ENCODE data around the gene PERP. TPM values are rescaled to one million over a fixed set of nuclear protein-coding genes. Genes with fewer than 3 reads are reported as not detected.

PERP gene
- polyA plus RNA-seq, 1 donor from 2014 or later: 0.79 TPM

Other genes with a start within 250 kb of the PERP start
- 0.20 and 0.70 TPM in 2 replicates for gene TNFAIP3, start 240.2 kb downstream of the PERP start, polyA plus RNA-seq
- gene ARFGEF3, start 54.5 kb upstream of the PERP start, polyA plus RNA-seq: 4.5 and 4.6 TPM in 2 replicates
- gene PBOV1, start 111.1 kb upstream of the PERP start, polyA plus RNA-seq: not detected in 2 replicates

All from neural cell (in vitro differentiated cells).